OCI-LY3 (cell line): ENCODE measurements around the gene OSCP1.

ENCODE experiments used
- CTCF ChIP-seq: fragments of 200-600, 300-600 bp; sonication (generic); IDR thresholded peaks from 2 replicates; pipeline ENCODE4 v1.5.1; 2014; ENCODE audit warnings: antibody characterized with exemption, low read length, low read depth
- EZH2phosphoT487 ChIP-seq: fragments of 200-600 bp; shearing (Covaris generic); IDR thresholded peaks from 2 replicates; pipeline ENCODE4 v1.6.1; 2018; ENCODE audit warnings: antibody characterized with exemption, mixed run types, low read depth

GRCh38 chr1:36385410-36386264 is 64.6 kb downstream of the OSCP1 start, which contains the start of gene STK40:
- TF ChIP-seq CTCF, result no peak
- no peak for TF ChIP-seq EZH2phosphoT487
